Heart left ventricle (tissue), 16 donors: Measurements from ENCODE around the gene ACP6. TPM values are rescaled to one million over a fixed set of nuclear protein-coding genes. Genes with fewer than 3 reads are reported as not detected.

Source experiments
- ATAC-seq, 4 donors: fragments of 200-7000 bp; cut with Tn5 transposase; one replicate each; pipeline ENCODE4 v1.9.1; 2020 to 2022; ENCODE audit warnings: moderate library complexity in 4 of 4, mild to moderate bottlenecking in 3 of 4, moderate number of reproducible peaks in 1 of 4
- DNase-seq, 5 donors: peaks; one replicate each; pipeline ENCODE4 v3.0.0-alpha.2; 2020
- H3K27ac ChIP-seq, 12 donors: fragments of 200-600 bp; sonication (generic) in 4 of 12; one replicate each; pipeline versions ENCODE4 v1.5.0 to v1.8.0; 2016 to 2022; ENCODE audit warnings: mild to moderate bottlenecking in 2 of 12
- H3K27me3 ChIP-seq, 9 donors: fragments of 200-600 bp; sonication (generic) in 2 of 9; one replicate each; pipeline versions ENCODE4 v1.5.1 to v1.8.0; 2016 to 2022; ENCODE audit warnings: mild to moderate bottlenecking in 3 of 9
- H3K36me3 ChIP-seq, 9 donors: fragments of 200-600 bp; sonication (generic) in 2 of 9; one replicate each; pipeline versions ENCODE4 v1.5.0 to v1.8.0; 2018 to 2022; ENCODE audit warnings: mild to moderate bottlenecking in 2 of 9
- H3K4me1 ChIP-seq, 12 donors: fragments of 200-600 bp; sonication (generic) in 4 of 12; one replicate each; pipeline versions ENCODE4 v1.5.0 to v1.8.0; 2016 to 2022; ENCODE audit warnings: mild to moderate bottlenecking in 3 of 12
- H3K4me3 ChIP-seq, 12 donors: fragments of 200-600 bp; sonication (generic) in 4 of 12; one replicate each; pipeline versions ENCODE4 v1.5.0 to v1.8.0; 2017 to 2022; ENCODE audit warnings: mild to moderate bottlenecking in 9 of 12, moderate library complexity in 4 of 12
- H3K9me3 ChIP-seq, 12 donors: fragments of 200-600 bp; sonication (generic) in 4 of 12; one replicate each; pipeline versions ENCODE4 v1.5.0 to v1.8.0; 2016 to 2022; ENCODE audit warnings: mild to moderate bottlenecking in 1 of 12
- POLR2A ChIP-seq, 2 donors: fragments of 450-650 bp; IDR thresholded peaks; one replicate each; pipeline ENCODE4 v1.6.1; 2017; ENCODE audit warnings: antibody characterized with exemption in 2 of 2, mild to moderate bottlenecking in 2 of 2, moderate library complexity in 2 of 2
- WGBS, 4 donors: extraction: QIAGEN DNeasy Blood & Tissue Kit in 2 of 4; methylation state at CpG; one replicate each; pipeline versions ENCODE4 v1.1.5 to v1.1.7; 2013 to 2018; 5-methylcytosine and 5-hydroxymethylcytosine counted together
- intact Hi-C, 10 donors: fragments of 100-400 bp; cut with DNase I; formaldehyde crosslinking; loops; one replicate each; pipeline versions ENCODE4 v1.11.1 to v1.14.2; 2022
- polyA plus RNA-seq, 2 donors: library from polyadenylated mRNA; stranded (reverse); fragments of 200-250 nt; gene quantifications; one replicate each; pipeline ENCODE4 v1.2.3, GENCODE V29; 2013
- total RNA-seq, 9 donors: library from RNA; depleted of rRNA in 2 of 9; stranded (reverse); fragments of >200 nt in 2 of 9; fragmentation: NEBNext Ultra II Directional in 3 of 9; extraction: Animal tissue kit (Norgen Biotek cat#: 25700) in 3 of 9; gene quantifications; one replicate each; pipeline versions ENCODE4 v1.1.0 to v1.2.4, GENCODE V29; 2016 to 2023
- TF ChIP-seq, protein P1 (sequence below), 12 donors: fragments of 200-600 bp; sonication (generic) in 4 of 12; IDR thresholded peaks; one replicate each; pipeline versions ENCODE4 v1.5.0 to v1.8.0; 2018 to 2022; ENCODE audit warnings: antibody characterized with exemption in 12 of 12, mild to moderate bottlenecking in 5 of 12
- donor health status: ischemic (EF 13 %, LVEDD 7.1; RV severe dilation, severe dysfunction).
- donor health status: healthy with polysubstance abuse.
- donor health status: DM: no; HTN: yes; CAD: no.
- donor health status: DM: no; HTN: no; CAD: no.
- donor health status: ischemic (EF 25% LVEDD 6.9; RV normal size, moderate dysfunction).
- donor health status: ischemic (EF 25% LVEDD 5.7; RV mildly dilated, moderate dysfunction).
- donor health status: healthy.
- donor health status: DM: yes; HTN: yes; CAD: no.
- donor health status: ischemic (EF 35%, LVEDD 5.7; RV mildly dilated, moderate dysfunction).
- donor health status: nonischemic (EF 11% LVEDD 7.7; RV severe dilation, severe dysfunction).
- donor health status: DM: yes; HTN: yes; CAD: no.
- donor health status: PGD.
- donor health status: ischemic (EF 29% LVEDD 5.4; RV normal size, mild dysfunction).
- donor health status: nonischemic (EF 23%, LVEDD 6.1; RV moderate dilation, normal function).

Gene ACP6
- total and polyA plus RNA-seq, 11 donors: 4.0 to 27.8 (median 13.6) TPM

DNA sequence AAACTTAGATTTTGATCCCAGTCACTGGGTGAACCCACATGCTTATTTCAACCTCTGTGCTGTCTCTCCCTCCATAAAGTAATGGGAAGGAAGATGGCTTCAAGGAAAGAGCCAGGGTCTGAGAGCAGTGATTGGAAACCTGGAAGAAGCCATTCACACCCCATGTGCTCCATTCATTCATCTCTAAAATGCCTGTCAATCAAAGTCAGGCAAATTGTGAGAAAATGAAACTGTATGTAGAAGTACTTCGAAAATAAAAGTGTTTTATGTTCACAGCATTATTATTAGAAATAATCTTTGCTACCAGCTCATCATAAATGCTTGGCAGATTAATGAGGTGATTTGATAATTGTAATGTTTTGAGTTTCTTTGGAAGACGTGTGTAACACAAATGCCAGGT is 61.0 kb downstream of the ACP6 start:
- Histone ChIP-seq H3K36me3 (peaks cover 0 to 78% (median 44%) of the 10 kb centered on the region in 9 donors), H3K27ac (no peak overlapping the region), H3K4me3 (no peak overlapping the region), H3K27me3 (no peaks in the 10 kb centered on the region), H3K4me1 (peaks cover 0 to 34% (median 10%) of the 10 kb centered on the region in 12 donors), H3K9me3 (no peaks in the 10 kb centered on the region)
- no peak for TF ChIP-seq POLR2A (IDR thresholded peaks at IDR 0.05)
- intact Hi-C loops: no loop called here
- ATAC-seq: no peak
- WGBS, 4 donors: 75 to 90% (median 84%) methylated on average over 2 of the region's 2 CpGs
- DNase-seq: no peak

DNA sequence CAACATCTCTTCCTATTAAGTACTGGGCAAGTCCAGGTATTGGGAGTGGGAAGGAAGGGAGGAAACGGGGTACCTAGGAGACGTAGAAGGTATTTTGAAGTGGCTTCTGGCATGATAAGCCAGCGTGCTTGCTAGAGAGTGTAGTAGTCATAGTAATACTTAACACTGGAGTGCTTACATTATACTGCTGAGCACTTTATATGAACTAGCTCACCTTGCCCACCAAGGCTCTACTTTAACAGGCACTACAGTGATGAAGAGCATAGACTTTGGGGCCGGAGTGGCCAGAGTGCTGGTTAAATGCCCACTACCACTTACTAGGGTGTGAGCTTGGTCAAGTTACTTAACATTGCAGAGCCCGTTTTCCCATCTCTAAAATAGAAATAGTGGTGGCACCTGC is 61.7 kb downstream of the ACP6 start:
- ATAC-seq: peak in 1 of 4 donors; percentile 10
- no peaks in the 10 kb centered on the region for H3K9me3 ChIP-seq
- WGBS, 4 donors: 60 to 77% (median 70%) methylated on average over 5 of the region's 5 CpGs
- no peaks in the 10 kb centered on the region for H3K27me3 ChIP-seq
- H3K4me3 ChIP-seq: no peak overlapping the region
- intact Hi-C loops: no loop called here
- H3K4me1 ChIP-seq: peaks cover 0 to 33% (median 9%) of the 10 kb centered on the region in 12 donors
- TF ChIP-seq, protein P1, sequence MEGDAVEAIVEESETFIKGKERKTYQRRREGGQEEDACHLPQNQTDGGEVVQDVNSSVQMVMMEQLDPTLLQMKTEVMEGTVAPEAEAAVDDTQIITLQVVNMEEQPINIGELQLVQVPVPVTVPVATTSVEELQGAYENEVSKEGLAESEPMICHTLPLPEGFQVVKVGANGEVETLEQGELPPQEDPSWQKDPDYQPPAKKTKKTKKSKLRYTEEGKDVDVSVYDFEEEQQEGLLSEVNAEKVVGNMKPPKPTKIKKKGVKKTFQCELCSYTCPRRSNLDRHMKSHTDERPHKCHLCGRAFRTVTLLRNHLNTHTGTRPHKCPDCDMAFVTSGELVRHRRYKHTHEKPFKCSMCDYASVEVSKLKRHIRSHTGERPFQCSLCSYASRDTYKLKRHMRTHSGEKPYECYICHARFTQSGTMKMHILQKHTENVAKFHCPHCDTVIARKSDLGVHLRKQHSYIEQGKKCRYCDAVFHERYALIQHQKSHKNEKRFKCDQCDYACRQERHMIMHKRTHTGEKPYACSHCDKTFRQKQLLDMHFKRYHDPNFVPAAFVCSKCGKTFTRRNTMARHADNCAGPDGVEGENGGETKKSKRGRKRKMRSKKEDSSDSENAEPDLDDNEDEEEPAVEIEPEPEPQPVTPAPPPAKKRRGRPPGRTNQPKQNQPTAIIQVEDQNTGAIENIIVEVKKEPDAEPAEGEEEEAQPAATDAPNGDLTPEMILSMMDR (IDR thresholded peaks at IDR 0.05): no peak
- no peak for TF ChIP-seq POLR2A (IDR thresholded peaks at IDR 0.05)
- no peak overlapping the region for H3K27ac ChIP-seq
- no peak for DNase-seq
- peaks cover 0 to 72% (median 41%) of the 10 kb centered on the region in 9 donors for H3K36me3 ChIP-seq

DNA sequence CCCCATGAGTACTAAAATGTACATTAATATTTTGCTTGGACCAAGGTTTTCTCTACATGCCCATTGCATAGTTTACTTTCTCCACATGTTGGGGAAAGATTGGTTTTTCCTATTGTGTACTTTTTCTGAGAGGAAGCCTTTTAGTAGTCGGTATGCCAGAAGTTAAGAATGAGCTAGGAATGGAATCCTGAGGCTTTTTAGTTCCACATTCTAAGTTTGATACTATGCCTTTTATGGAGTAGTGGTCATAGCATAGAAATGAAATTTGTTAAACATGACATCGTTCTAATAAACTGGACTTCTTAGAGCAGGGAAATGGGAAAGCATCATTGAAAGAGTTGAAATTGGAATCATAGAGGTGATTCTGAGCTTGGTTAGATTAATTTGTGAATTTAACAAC is 64.7 kb downstream of the ACP6 start:
- Histone ChIP-seq H3K36me3 (peaks cover 0 to 42% (median 20%) of the 10 kb centered on the region in 9 donors), H3K27ac (no peak overlapping the region), H3K4me3 (no peak overlapping the region), H3K27me3 (no peaks in the 10 kb centered on the region), H3K9me3 (no peaks in the 10 kb centered on the region), H3K4me1 (peaks cover 0 to 36% (median 12%) of the 10 kb centered on the region in 12 donors)
- TF ChIP-seq POLR2A (IDR thresholded peaks at IDR 0.05): no peak
- TF ChIP-seq, protein P1 (IDR thresholded peaks at IDR 0.05): no peak
- 76 to 86% (median 81%) methylated on average over 2 of the region's 2 CpGs for WGBS, 4 donors
- DNase-seq (no peak), ATAC-seq (no peak)
- intact Hi-C loops: no loop called here

DNA sequence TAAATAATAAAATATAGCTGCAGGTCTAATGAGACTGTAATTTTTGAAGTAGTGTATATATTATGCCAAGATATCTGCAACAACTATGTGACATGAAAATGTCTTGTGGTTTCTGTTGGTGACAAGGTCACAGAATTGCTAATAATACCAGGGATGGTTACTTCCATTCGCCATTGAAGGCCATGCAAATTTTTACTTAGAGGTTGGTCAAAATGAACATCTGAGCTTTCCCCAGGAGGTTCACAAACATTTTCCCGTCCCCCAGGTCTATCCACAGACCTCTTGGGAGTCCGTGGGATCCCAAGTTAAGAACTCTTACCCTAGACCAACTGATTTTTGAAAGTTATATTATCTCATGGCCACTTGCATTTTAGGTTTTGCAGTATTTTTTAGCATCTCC is 66.3 kb downstream of the ACP6 start:
- no peak for DNase-seq
- Histone ChIP-seq H3K4me1 (peaks cover 0 to 25% (median 11%) of the 10 kb centered on the region in 12 donors), H3K27ac (no peak overlapping the region), H3K9me3 (no peaks in the 10 kb centered on the region), H3K4me3 (no peak overlapping the region), H3K36me3 (peaks cover 0 to 38% (median 20%) of the 10 kb centered on the region in 9 donors), H3K27me3 (no peaks in the 10 kb centered on the region)
- intact Hi-C loops: loop anchor here in 4 of 10 donors (1.0 to 5.0 kb wide), 4 partner anchors 21 to 107 kb away; partner anchors contain the start of gene BCL9 (in 1 of the 4)
- TF ChIP-seq, protein P1 (IDR thresholded peaks at IDR 0.05): no peak
- TF ChIP-seq POLR2A (IDR thresholded peaks at IDR 0.05): no peak
- WGBS, 4 donors: 74 to 83% (median 78%) methylated on average over 3 of the region's 3 CpGs
- ATAC-seq: no peak
